Caki2 (cell line): ENCODE measurements around the gene ACVRL1. TPM values are rescaled to one million over a fixed set of nuclear protein-coding genes. Genes with fewer than 3 reads are reported as not detected.

Source experiments
- DNase-seq: peaks from one replicate; pipeline ENCODE4 v3.0.0-alpha.2; 2015; ENCODE audit warnings: low read depth
- in situ Hi-C: cut with HindIII; loops from 2 replicates; pipeline ENCODE4 v1.10.0; 2016; ENCODE audit warnings: low sequenced_read_pairs, low pct_unique_long_range_greater_than_20kb, mixed read lengths
- total RNA-seq: library from RNA; depleted of rRNA; stranded (reverse); fragments of >200 nt; shearing (Covaris generic); gene quantifications from 2 replicates; pipeline ENCODE4 v1.2.3, GENCODE V29; 2014; ENCODE audit warnings: low replicate concordance

ACVRL1 gene
- total RNA-seq, 1 experiment from 2014 or later = 4.4 TPM

GRCh38 chr12:51891843-51892242 lies 15.5 kb upstream of the ACVRL1 start:
- DNase-seq = no peak
- in situ Hi-C loops = no loop called here

GRCh38 chr12:51893786-51894185 lies 13.5 kb upstream of the ACVRL1 start:
- in situ Hi-C loops = no loop called here
- DNase-seq = no peak

GRCh38 chr12:51895378-51896135 lies 11.7 kb upstream of the ACVRL1 start:
- no peak for DNase-seq
- in situ Hi-C loops = no loop called here

GRCh38 chr12:51896236-51896635 lies 11.1 kb upstream of the ACVRL1 start:
- in situ Hi-C loops = no loop called here
- DNase-seq = no peak

DNA sequence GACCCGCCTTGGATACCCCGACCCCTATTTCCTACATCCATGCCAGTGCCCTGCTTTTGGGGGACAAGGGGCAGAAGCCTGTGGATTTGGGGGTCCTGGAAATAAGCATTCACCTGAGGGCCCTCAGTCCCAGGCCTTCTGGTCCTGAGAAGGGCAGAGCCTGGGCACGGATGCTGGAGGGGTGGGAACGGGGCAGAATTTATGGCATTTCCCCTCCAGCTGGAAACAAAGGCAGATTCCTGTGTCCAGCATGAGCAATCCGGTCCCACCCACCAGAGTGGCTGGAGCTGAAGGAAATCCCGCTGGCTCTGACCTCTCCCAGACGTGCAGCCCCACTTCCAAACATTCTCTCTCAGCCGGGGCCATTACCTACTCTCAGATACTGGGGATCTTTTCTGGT lies 10.1 kb upstream of the ACVRL1 start:
- no peak for DNase-seq
- in situ Hi-C loops = no loop called here

- in situ Hi-C loops = no loop called here
- DNase-seq = no peak
These were observed 8.8 kb upstream of the ACVRL1 start for GRCh38 chr12:51898506-51898905.

DNA sequence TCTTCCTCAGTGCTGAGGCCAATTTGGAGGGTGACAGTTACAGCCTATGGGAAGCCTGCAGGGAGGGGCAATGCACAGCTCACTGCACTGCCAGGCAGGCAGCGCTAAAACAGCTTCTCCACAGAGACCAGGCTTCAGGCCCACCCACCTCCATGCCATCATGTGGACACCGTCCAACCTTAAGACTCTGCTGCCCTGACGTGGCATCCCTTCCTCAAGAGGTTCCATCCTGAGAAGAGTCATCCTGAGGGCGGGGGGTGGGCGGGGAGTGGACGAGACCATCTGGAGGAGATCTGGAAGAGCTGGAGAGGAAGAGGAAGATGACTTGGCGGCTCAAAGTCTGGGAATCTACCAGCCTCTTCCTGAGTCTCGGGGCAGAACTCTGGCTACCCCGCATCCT lies 8.4 kb upstream of the ACVRL1 start:
- peak; percentile 50 for DNase-seq
- in situ Hi-C loops = no loop called here

- DNase-seq = no peak
- in situ Hi-C loops = no loop called here
These were observed 6.9 kb upstream of the ACVRL1 start for GRCh38 chr12:51900323-51900889.

DNA sequence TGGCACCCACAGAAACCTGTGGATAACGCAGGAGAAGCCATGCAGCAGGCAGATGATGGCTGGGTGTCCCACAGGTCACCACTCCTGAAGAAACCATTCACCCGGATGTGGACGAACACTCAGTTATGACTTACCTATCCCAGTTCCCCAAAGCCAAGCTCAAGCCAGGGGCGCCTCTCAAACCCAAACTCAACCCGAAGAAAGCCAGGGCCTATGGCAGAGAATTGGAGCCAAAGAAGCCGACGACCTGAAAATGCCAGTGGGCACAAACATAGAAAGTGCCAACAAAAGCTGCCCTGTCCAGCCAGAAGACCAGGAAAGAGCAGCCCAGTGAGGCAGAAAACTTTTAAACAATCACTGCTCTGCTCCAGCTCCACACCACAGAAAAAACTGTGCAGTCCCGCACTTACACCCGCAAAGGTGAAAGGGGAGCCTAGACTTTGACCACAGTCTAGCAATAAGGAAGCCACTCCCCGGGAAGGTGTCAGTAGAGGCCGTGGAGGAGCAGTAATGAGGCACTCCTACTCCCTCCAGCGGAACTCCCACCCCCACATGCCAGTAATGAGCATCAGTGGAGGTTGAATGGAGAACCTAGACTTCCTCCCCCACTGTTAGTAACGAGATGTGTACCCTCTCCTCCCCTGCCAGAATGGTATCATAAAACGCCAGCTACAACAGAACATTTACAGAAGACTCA lies 6.0 kb upstream of the ACVRL1 start:
- DNase-seq = no peak
- in situ Hi-C loops = no loop called here

DNA sequence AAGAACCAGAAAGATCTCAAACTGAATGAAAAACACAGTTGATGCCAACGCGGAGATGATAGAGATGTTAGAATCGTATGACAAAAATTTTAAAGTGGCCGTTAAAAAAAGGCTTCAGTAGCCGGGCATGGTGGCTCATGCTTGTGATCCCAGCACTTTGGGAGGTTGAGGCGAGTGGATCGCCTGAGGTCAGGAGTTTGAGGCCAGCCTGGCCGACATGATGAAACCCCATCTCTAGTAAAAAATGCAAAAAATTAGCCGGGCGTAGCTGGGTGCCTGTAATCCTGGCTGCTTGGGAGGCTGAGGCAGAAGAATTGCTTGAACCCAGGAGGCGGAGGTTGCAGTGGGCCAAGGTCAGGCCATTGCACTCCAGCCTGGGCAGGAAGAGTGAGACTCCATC lies 5.4 kb upstream of the ACVRL1 start:
- DNase-seq = no peak
- in situ Hi-C loops = no loop called here

DNA sequence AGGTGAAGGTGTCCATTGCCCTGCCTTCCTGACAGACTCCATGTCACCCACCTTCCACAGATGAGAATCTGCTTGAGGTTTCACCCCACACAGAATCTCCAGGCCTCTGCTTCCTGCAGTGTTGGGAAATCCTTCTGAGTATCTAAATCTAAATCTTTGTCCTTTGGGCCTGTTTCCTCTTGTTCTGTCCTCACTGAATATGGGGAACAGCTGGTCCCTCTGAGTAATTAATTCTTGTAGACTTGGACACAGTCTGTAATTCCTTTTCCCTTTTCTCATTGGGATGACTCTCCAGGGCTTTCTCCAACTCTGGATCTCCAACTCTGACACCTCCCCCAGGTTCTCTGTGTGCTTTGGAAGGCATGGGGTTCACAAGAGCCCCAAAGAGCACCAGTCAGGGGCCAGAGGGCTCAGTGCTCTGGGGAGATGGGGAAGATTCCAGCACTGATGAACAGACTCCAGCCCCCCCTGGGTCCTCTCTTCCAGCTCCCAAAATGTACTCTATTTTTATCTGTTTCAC lies 2.3 kb upstream of the ACVRL1 start:
- in situ Hi-C loops = no loop called here
- DNase-seq = no peak

DNA sequence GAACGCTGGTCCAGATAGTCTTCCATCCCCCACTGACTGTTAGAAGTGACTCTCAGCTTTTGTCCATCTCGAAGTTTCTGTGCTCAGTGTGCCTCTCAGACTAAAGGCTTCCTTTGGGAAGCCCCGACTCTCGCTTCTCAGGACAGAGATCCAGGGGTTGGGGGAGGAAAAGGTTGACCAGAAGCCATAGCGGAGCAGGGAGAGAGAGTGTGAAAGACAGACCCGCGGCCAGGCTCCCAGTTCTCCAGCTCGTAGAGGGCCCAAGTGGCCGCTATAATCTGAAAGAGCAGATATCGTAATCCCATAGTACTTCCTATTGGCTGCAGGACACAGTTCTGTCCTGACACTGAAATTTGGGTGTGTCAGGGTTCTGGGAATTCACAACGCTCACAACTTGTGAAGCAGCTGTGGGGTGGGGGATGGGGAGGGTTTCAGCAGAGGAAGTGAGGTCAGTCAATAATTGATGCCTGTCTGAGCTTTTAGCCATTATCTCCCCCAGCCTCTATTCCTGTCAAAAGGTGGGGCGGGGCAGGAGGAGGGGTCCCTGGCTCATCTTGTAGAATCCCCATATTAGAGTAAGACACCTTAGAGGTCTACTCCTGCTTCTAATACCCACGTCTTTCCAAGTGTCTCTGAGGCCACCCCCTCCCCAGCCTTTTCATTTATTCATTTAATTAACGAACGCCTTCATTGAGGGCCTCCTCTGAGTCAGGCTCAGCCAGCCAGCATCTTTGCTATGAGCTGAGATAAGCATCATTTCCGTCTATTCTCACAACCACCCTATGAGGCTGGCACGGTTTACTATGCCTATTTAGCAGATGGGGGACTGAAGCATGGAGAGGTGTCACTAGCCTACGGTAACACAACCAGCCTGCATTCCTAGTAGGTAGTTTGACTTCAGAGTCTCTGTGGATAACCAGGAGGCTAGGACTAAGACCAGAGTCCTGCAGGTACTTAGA lies 1.6 kb upstream of the ACVRL1 start:
- in situ Hi-C loops = no loop called here
- no peak for DNase-seq

DNA sequence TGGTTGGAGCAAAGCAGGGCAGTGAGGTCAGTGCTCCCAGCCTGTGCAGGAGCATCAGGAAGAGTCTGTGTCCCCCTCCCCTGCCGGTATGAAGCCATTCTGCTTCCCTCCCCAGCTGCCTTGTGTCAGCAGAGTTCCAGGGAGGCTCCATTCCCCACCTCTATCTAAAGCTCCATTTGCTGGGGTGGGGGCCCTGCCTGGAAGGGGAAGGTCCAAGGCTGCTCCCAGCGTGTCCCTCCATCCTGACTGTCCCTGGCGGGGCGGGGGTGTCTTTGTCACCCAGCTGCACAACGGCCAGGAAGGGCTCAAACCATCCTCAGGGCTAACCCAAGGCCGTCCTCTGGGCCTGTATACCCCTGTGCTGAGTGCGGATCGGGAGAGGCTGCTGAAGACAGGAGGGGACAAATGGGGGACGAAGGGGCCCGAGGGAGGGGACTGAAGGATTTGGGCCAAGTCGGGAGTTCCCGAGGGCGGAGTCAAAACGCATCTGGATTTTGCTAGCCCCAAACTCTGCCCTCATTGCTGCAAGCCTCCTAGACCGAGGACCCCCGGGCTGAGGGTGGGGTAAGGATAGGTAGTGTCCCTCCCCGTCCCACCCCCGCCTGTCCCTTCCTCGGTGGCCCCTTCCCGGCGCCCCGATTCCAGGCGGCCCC lies 748 bp upstream of the ACVRL1 start:
- DNase-seq = no peak
- in situ Hi-C loops = no loop called here

GRCh38 chr12:51907856-51908425 lies 637 bp downstream of the ACVRL1 start:
- in situ Hi-C loops = no loop called here

GRCh38 chr12:51908876-51909592 lies 1.7 kb downstream of the ACVRL1 start:
- in situ Hi-C loops = no loop called here
- no peak for DNase-seq

More at GRCh38 chr12:51907856-51908425, 637 bp downstream of the ACVRL1 start:
- DNase-seq = no peak

GRCh38 chr12:51910168-51910567 lies 2.9 kb downstream of the ACVRL1 start:
- in situ Hi-C loops = no loop called here
- DNase-seq = no peak

GRCh38 chr12:51910691-51911090 lies 3.4 kb downstream of the ACVRL1 start:
- no peak for DNase-seq
- in situ Hi-C loops = no loop called here
